K562 (cell line): ENCODE results near the gene NDUFA5. TPM values are rescaled to one million over a fixed set of nuclear protein-coding genes. Genes with fewer than 3 reads are reported as not detected.

Experiments used
- ATF1 ChIP-seq, 2 experiments: fragments of 450-650 bp in 1 of 2; IDR thresholded peaks; 2 replicates each; pipeline ENCODE4 v1.6.1; 2016; ENCODE audit warnings: missing compliant biosample characterization in 1 of 2, missing genetic modification characterization in 1 of 2
- CCNT2 ChIP-seq: IDR thresholded peaks from 2 replicates; pipeline ENCODE4 v1.6.1; 2011; ENCODE audit warnings: borderline replicate concordance, low read depth, mild to moderate bottlenecking, moderate library complexity, mixed read lengths, low read length; ENCODE audit not compliant: insufficient read length; ENCODE audit errors: extremely low read depth
- CLOCK ChIP-seq: fragments of 250-450 bp; sonication (Bioruptor Pico); IDR thresholded peaks from 2 replicates; pipeline ENCODE4 v1.4.0; 2020; ENCODE audit warnings: mild to moderate bottlenecking, moderate library complexity, borderline replicate concordance
- EGR1 ChIP-seq: fragments of 450-650 bp; conservative IDR thresholded peaks from 2 replicates; pipeline ENCODE4 v1.6.1; 2017; ENCODE audit warnings: mild to moderate bottlenecking
- HDAC3 ChIP-seq: fragments of 450-650 bp; IDR thresholded peaks from 2 replicates; pipeline ENCODE4 v1.6.1; 2018; ENCODE audit warnings: borderline replicate concordance, mild to moderate bottlenecking, moderate library complexity; ENCODE audit not compliant: partially characterized antibody
- HES1 ChIP-seq: fragments of 450-650 bp; IDR thresholded peaks from 2 replicates; pipeline ENCODE4 v1.6.1; 2016; ENCODE audit warnings: low read depth, mild to moderate bottlenecking, moderate library complexity
- HSF4 ChIP-seq: fragments of 250-450 bp; sonication (Bioruptor Pico); IDR thresholded peaks from 2 replicates; pipeline ENCODE4 v2.1.2; 2022; ENCODE audit warnings: mild to moderate bottlenecking, moderate library complexity, borderline replicate concordance
- LEF1 ChIP-seq: fragments of 450-650 bp; IDR thresholded peaks from 2 replicates; pipeline ENCODE4 v1.6.1; 2016; ENCODE audit warnings: mild to moderate bottlenecking
- MYBL2 ChIP-seq, 2 experiments: fragments of 450-650 bp in 1 of 2; sonication (generic) in 1 of 2; formaldehyde crosslinking in 1 of 2; IDR thresholded peaks; 2 replicates each; pipeline versions ENCODE4 v1.6.1 to v1.8.1; 2017 to 2022; ENCODE audit warnings: borderline replicate concordance in 1 of 2, inconsistent platforms in 1 of 2, low read depth in 1 of 2, mild to moderate bottlenecking in 1 of 2, missing genetic modification reagents in 1 of 2, moderate library complexity in 1 of 2
- PRDM10 ChIP-seq: fragments of 450-650 bp; IDR thresholded peaks from 2 replicates; pipeline ENCODE4 v1.6.1; 2018; ENCODE audit not compliant: partially characterized antibody
- RBBP5 ChIP-seq: fragments of 200-600 bp; sonication (generic); IDR thresholded peaks from 2 replicates; pipeline ENCODE4 v1.6.1; 2012; ENCODE audit warnings: borderline replicate concordance, mild to moderate bottlenecking, low read length, control low read depth, inconsistent platforms; ENCODE audit not compliant: insufficient read depth, poor library complexity, severe bottlenecking
- SMARCA4 ChIP-seq: fragments of 450-650 bp; IDR thresholded peaks from 2 replicates; pipeline ENCODE4 v1.6.1; 2016
- SMC3 ChIP-seq: conservative IDR thresholded peaks from 2 replicates; pipeline ENCODE4 v1.6.1; 2011; ENCODE audit warnings: low read depth, low read length, improper control_type of control experiment; ENCODE audit not compliant: insufficient read depth
- TCF7L2 ChIP-seq: fragments of 150-350 bp; IDR thresholded peaks from 2 replicates; pipeline ENCODE4 v1.6.1; 2016; ENCODE audit warnings: low read depth, mild to moderate bottlenecking, low read length, moderate library complexity
- TFE3 ChIP-seq: fragments of 450-650 bp; formaldehyde crosslinking; IDR thresholded peaks from 2 replicates; pipeline ENCODE4 v1.4.0; 2020; ENCODE audit warnings: mild to moderate bottlenecking, mixed read lengths
- ZNF224 ChIP-seq: sonication (generic); formaldehyde crosslinking; IDR thresholded peaks from 2 replicates; pipeline ENCODE4 v1.8.0; 2022; ENCODE audit warnings: mild to moderate bottlenecking, missing genetic modification reagents
- ZNF253 ChIP-seq: fragments of 250-450 bp; sonication (Bioruptor Pico); conservative IDR thresholded peaks from 2 replicates; pipeline ENCODE4 v1.6.1; 2021; ENCODE audit warnings: mild to moderate bottlenecking
- ZNF347 ChIP-seq: fragments of 450-650 bp; formaldehyde crosslinking; IDR thresholded peaks from 2 replicates; pipeline ENCODE4 v1.4.0; 2020; ENCODE audit warnings: low read depth, mild to moderate bottlenecking, moderate library complexity
- ZZZ3 ChIP-seq: fragments of 450-650 bp; IDR thresholded peaks from 2 replicates; pipeline ENCODE4 v1.6.1; 2016; ENCODE audit warnings: antibody characterized with exemption, mild to moderate bottlenecking, moderate library complexity
- polyA plus RNA-seq, 8 experiments: library from polyadenylated mRNA; depleted of rRNA in 4 of 8; stranded (reverse) in 5 of 8; unstranded in 3 of 8; fragments of >200 nt; fragmentation: Nextera tagmentation in 2 of 8; fragmentation: Illumina TruSeq in 1 of 8; extraction: Ambion mirVana in 2 of 8; extraction: Trizol in 1 of 8; gene quantifications; 2 replicates each; pipeline versions ENCODE4 v1.2.1 to v1.2.3, GENCODE V29; 2011 to 2014; ENCODE audit warnings: inconsistent platforms in 1 of 8, missing spikeins in 1 of 8
- total RNA-seq, 7 experiments: library from RNA; depleted of rRNA in 6 of 7; stranded (reverse); fragments of >200 nt in 6 of 7; fragmentation: Illumina TruSeq in 2 of 7; extraction: Trizol in 2 of 7; gene quantifications; 2 replicates each; pipeline versions ENCODE4 v1.2.1 to v1.2.3, GENCODE V29; 2011 to 2021; ENCODE audit warnings: low replicate concordance in 1 of 7

NDUFA5 gene
- total and polyA plus RNA-seq, 9 of the 15 experiments (the other 6 are each of a cell fraction or from before 2014, with no cell fraction given): 155 to 677 (median 269) TPM

- no peak for TF ChIP-seq HSF4 (CRISPR knock-in tag)
- no peak for TF ChIP-seq CLOCK (CRISPR knock-in tag)
- TF ChIP-seq EGR1: peak; percentile 82
- TF ChIP-seq ZNF224 (CRISPR knock-in tag): no peak
- TF ChIP-seq PRDM10: peak; percentile 44
- TF ChIP-seq TFE3 (CRISPR knock-in tag): no peak
- no peak for TF ChIP-seq SMC3
- no peak for TF ChIP-seq RBBP5
- TF ChIP-seq ZNF347: no peak
- no peak for TF ChIP-seq HES1
- TF ChIP-seq CCNT2: no peak
- peak; percentile 98 for TF ChIP-seq SMARCA4
- TF ChIP-seq MYBL2 (IDR thresholded peaks at IDR 0.05; ENCODE audit: low read depth): no peak
- TF ChIP-seq MYBL2 (CRISPR knock-in tag; IDR thresholded peaks at IDR 0.05; ENCODE audit: borderline replicate concordance): no peak
- peak; percentile 76; the same call in 1 of the 2 replicates for TF ChIP-seq LEF1
- no peak for TF ChIP-seq TCF7L2
- TF ChIP-seq ZZZ3: no peak
- TF ChIP-seq ZNF253 (CRISPR knock-in tag): no peak
- TF ChIP-seq ATF1 (CRISPR knock-in tag; IDR thresholded peaks at IDR 0.05): no peak
- peak; percentile 43 for TF ChIP-seq ATF1 (tag; IDR thresholded peaks at IDR 0.05)
- TF ChIP-seq HDAC3: peak; percentile 50
Measured at GRCh38 chr7:123538189-123538714, 19.4 kb downstream of the NDUFA5 start (continued).
